Lower leg skin (tissue), 4 donors: ENCODE data around the gene CITED2. TPM values are rescaled to one million over a fixed set of nuclear protein-coding genes. Genes with fewer than 3 reads are reported as not detected.

Source experiments
- DNase-seq, 2 donors: peaks; one replicate each; pipeline ENCODE4 v3.0.0-alpha.2; 2019; ENCODE audit warnings: low spot score in 2 of 2
- H3K4me3 ChIP-seq: fragments of 200-600 bp; sonication (generic); 2 replicates; pipeline ENCODE4 v1.5.1; 2017; ENCODE audit warnings: mild to moderate bottlenecking, low read depth; ENCODE audit not compliant: poor library complexity, severe bottlenecking
- POLR2A ChIP-seq, 2 donors: fragments of 450-650 bp; IDR thresholded peaks; one replicate each; pipeline ENCODE4 v1.6.1; 2016 to 2017; ENCODE audit warnings: antibody characterized with exemption in 2 of 2, mild to moderate bottlenecking in 1 of 2, moderate library complexity in 1 of 2
- WGBS, 2 donors: methylation state at CpG; one replicate each; pipeline ENCODE4 v1.1.5; 2018; 5-methylcytosine and 5-hydroxymethylcytosine counted together
- intact Hi-C: fragments of 100-400 bp; cut with DNase I; formaldehyde crosslinking; loops from one replicate; pipeline ENCODE4 v1.15.0; 2023; ENCODE audit warnings: low total_unique reads
- total RNA-seq, 4 donors: library from RNA; depleted of rRNA; stranded (reverse); fragments of >200 nt; gene quantifications; one replicate each; pipeline ENCODE4 v1.1.0, GENCODE V29; 2016
- TF ChIP-seq, protein P1 (sequence below), 3 donors: fragments of 450-650 bp; IDR thresholded peaks; one replicate each; pipeline ENCODE4 v1.5.1; 2016; ENCODE audit warnings: antibody characterized with exemption in 3 of 3, mild to moderate bottlenecking in 3 of 3, moderate library complexity in 2 of 3

CITED2 gene
- total RNA-seq, 4 donors from 2014 or later, result 155 to 313 (median 257) TPM

DNA sequence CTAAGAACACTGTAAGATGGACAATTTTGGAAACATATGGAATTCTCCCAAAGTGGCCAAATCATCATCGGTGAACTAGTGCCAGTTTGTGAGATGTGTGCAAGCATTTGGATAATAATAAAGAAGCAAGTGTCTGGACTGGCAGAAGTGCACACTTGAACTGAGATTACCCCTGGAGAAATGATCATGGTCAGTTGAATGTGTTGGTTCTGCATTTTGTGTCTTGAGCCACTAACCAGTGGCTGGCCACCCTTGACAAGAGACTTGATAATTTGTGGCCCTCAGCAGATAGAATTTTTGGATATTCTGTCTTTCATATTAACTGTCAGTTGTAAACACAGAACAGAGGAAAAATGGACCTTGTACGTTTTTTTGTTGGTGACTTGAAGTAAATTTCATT, 37.4 kb downstream of the CITED2 start:
- intact Hi-C loops, result no loop called here
- no peak overlapping the region for H3K4me3 ChIP-seq
- no peak for DNase-seq
- TF ChIP-seq, protein P1, sequence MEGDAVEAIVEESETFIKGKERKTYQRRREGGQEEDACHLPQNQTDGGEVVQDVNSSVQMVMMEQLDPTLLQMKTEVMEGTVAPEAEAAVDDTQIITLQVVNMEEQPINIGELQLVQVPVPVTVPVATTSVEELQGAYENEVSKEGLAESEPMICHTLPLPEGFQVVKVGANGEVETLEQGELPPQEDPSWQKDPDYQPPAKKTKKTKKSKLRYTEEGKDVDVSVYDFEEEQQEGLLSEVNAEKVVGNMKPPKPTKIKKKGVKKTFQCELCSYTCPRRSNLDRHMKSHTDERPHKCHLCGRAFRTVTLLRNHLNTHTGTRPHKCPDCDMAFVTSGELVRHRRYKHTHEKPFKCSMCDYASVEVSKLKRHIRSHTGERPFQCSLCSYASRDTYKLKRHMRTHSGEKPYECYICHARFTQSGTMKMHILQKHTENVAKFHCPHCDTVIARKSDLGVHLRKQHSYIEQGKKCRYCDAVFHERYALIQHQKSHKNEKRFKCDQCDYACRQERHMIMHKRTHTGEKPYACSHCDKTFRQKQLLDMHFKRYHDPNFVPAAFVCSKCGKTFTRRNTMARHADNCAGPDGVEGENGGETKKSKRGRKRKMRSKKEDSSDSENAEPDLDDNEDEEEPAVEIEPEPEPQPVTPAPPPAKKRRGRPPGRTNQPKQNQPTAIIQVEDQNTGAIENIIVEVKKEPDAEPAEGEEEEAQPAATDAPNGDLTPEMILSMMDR (IDR thresholded peaks at IDR 0.05), result no peak
- no peak for TF ChIP-seq POLR2A (IDR thresholded peaks at IDR 0.05)
- 51 to 58% methylated on average over 2 of the region's 2 CpGs for WGBS, 2 donors

DNA sequence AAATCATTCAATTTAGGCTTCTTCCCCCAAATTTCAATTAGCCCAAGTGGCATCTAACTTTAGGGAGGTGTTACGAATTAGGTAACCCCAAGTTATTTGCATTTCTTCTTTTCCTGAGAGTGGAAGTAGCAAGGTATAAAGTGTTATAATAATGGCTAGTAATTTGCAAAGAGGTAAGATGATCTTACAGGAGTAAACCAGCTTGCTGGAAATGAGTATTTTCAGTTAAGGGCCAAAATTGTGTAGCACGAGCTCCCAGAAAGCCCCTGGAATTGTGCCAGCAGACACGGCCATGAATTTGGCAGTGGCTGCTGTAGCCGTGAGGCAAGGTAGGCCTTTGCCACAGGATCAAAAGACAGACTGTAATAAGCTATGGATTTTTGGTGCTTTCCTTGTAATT, 38.0 kb downstream of the CITED2 start:
- intact Hi-C loops, result no loop called here
- no peak for TF ChIP-seq POLR2A (IDR thresholded peaks at IDR 0.05)
- TF ChIP-seq, protein P1 (IDR thresholded peaks at IDR 0.05), result no peak
- 19 to 29% methylated on average over 4 of the region's 4 CpGs for WGBS, 2 donors
- H3K4me3 ChIP-seq, result no peak overlapping the region
- no peak for DNase-seq

DNA sequence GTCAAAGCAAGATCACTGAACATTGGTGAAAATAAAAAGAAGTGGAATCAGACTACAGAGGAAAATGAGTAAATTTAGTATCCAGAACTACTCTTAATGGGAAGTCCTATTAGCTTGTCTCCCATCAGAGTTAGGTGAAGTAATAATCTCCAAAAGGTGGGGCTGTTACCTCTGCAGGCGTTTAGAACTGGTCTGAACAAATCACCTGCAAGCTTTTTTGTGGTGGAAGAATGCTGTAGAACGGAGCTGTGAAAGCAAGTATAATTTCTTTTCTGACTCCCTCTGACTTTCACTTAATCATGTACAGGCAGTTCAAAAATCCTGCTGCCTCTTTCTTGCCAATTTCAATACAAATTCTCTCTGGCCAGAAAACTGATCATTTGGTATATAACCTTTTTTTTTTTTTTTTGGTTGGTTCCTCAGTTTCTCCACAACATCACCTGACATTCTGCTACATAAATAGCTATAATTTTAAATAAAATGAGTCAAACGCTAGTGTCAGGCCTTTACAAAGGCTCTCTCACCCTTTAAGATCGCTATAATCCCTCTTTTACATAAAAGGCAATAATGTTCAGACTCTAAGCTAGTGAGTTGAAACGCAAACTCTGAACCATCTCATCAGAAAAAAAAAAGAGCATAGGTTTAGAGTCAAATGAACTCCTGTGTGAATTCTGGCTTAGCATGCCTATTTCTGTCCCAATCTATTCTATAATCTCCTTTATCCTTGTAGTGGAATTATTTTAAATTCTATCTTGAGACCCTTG, 38.8 kb downstream of the CITED2 start:
- 55 to 58% methylated on average over 5 of the region's 5 CpGs for WGBS, 2 donors
- DNase-seq, result no peak
- intact Hi-C loops, result no loop called here
- H3K4me3 ChIP-seq, result no peak overlapping the region
- TF ChIP-seq, protein P1 (IDR thresholded peaks at IDR 0.05), result no peak
- no peak for TF ChIP-seq POLR2A (IDR thresholded peaks at IDR 0.05)

DNA sequence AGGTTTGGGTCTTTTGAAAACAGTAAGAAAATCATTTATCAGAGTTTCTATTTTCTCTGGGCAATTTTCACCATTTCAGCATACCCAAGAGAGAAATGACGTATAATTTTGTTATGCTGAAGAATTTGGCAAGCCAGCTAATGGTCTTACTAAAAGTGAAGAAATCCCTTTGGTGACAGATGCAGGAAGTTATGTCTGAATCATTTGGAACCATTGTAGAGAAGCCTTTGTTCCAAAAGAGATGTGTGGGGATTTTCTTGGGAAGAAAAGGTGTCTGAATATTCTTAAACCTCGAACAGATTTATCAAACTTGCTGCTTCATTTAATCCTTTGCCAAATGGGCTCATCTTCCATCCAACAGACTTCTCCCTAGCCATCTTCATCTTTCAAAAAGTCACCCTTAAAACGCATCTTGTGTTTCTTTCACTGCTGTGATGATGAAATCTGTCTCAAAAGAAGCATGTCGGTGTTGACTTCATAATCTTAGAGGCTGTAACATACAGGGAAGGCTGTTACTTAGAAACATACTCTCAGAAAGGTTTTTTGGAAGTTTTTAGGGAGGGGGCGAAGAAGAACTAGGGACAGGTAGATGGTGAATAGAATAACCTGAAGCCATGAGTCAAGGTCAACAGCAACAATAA, 39.5 kb downstream of the CITED2 start:
- TF ChIP-seq, protein P1 (IDR thresholded peaks at IDR 0.05), result no peak
- no peak for TF ChIP-seq POLR2A (IDR thresholded peaks at IDR 0.05)
- DNase-seq, result no peak
- 28 to 35% methylated on average over 5 of the region's 5 CpGs for WGBS, 2 donors
- H3K4me3 ChIP-seq, result no peak overlapping the region
- intact Hi-C loops, result no loop called here

DNA sequence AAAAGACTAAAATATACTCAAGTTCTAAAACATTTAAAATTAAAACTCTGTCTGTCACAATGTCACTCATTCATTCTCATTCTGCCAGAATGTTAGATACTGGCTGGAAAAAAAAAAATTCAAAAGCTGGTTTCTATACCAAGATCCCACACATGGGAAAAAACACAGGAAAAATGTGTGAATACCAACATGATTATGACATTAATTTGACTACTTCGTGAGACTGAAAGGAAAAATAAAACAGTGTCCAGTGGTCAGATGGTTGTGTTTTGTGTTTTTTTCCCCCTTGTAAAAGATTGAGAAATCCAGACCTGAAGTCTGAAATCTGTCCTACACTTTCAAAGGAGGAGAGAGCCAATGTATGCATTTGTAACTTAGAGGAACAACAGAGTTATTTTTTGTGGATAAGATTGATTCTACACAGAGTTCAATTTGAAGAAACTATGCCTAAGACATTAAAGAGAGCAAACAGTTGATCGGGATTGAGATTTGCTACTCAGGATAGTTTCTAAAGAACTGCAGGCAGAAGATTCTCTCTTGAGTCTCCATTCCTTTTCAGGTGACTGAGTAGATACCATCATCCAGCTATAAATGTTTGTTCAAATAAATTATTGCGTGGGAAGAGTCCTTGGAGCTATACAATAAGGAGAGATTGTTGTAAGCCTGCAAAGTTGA, 43.5 kb downstream of the CITED2 start:
- TF ChIP-seq, protein P1 (IDR thresholded peaks at IDR 0.05), result no peak
- no peak for TF ChIP-seq POLR2A (IDR thresholded peaks at IDR 0.05)
- whole genome bisulfite sequencing, 2 donors, result 59 to 66% methylated on average over 3 of the region's 3 CpGs
- no peak for DNase-seq
- H3K4me3 ChIP-seq, result no peak overlapping the region
- intact Hi-C loops, result no loop called here
